HUES64 (cell line): Measurements from ENCODE around the gene SLC6A3.
A peak's percentile ranks its signal among the peaks of the same experiment; 100 is the strongest.

ENCODE experiments used
- H3K27ac ChIP-seq: 2 replicates; pipeline ENCODE4 v1.7.0; 2013; ENCODE audit warnings: low read depth, low read length, inconsistent platforms
- H3K27me3 ChIP-seq: 2 replicates; pipeline ENCODE4 v1.6.1; 2013; ENCODE audit warnings: mild to moderate bottlenecking, low read length; ENCODE audit not compliant: insufficient read depth
- H3K36me3 ChIP-seq: 2 replicates; pipeline ENCODE4 v1.6.1; 2013; ENCODE audit warnings: mild to moderate bottlenecking, low read length; ENCODE audit not compliant: insufficient read depth
- H3K4me1 ChIP-seq: 2 replicates; pipeline ENCODE4 v1.6.1; 2013; ENCODE audit warnings: mild to moderate bottlenecking, low read length, moderate library complexity; ENCODE audit not compliant: insufficient read depth
- H3K4me3 ChIP-seq: 2 replicates; pipeline ENCODE4 v1.5.1; 2013; ENCODE audit warnings: mild to moderate bottlenecking, low read length, moderate library complexity
- H3K9ac ChIP-seq: 2 replicates; pipeline ENCODE4 v1.6.1; 2013; ENCODE audit warnings: mild to moderate bottlenecking, low read depth, low read length
- H3K9me3 ChIP-seq: 2 replicates; pipeline ENCODE4 v1.6.1; 2013; ENCODE audit warnings: low read depth, low read length; ENCODE audit not compliant: insufficient read depth
- WGBS: fragments of 150-250, 120-280 bp; methylation state at CpG from one replicate; pipeline ENCODE4 v1.1.7; 2013; ENCODE audit warnings: missing lambda C conversion rate; 5-methylcytosine and 5-hydroxymethylcytosine counted together

The SLC6A3 gene

GRCh38 chr5:1387059-1387755 is 58.0 kb downstream of the SLC6A3 start:
- Histone ChIP-seq H3K4me1 (no peaks in the 10 kb centered on the region), H3K36me3 (no peaks in the 10 kb centered on the region), H3K9ac (no peak overlapping the region), H3K9me3 (no peaks in the 10 kb centered on the region), H3K27me3 (peaks cover 58% of the 10 kb centered on the region), H3K4me3 (no peak overlapping the region), H3K27ac (no peak overlapping the region)
- WGBS = 79% methylated on average over 11 of the region's 11 CpGs

- peaks cover 61% of the 10 kb centered on the region for H3K27me3 ChIP-seq
- WGBS = 7% methylated on average over 36 of the region's 36 CpGs
- H3K9me3 ChIP-seq = no peaks in the 10 kb centered on the region
- no peaks in the 10 kb centered on the region for H3K4me1 ChIP-seq
- no peak overlapping the region for H3K27ac ChIP-seq
- H3K36me3 ChIP-seq = no peaks in the 10 kb centered on the region
- peak overlapping the region; percentile 62 for H3K4me3 ChIP-seq
- peak overlapping the region; percentile 68 for H3K9ac ChIP-seq
These were observed 58.9 kb downstream of the SLC6A3 start for GRCh38 chr5:1386274-1386717.

- Histone ChIP-seq H3K4me3 (peak overlapping the region; percentile 62), H3K4me1 (no peaks in the 10 kb centered on the region), H3K9ac (peak overlapping the region; percentile 68), H3K36me3 (no peaks in the 10 kb centered on the region), H3K9me3 (no peaks in the 10 kb centered on the region), H3K27ac (no peak overlapping the region), H3K27me3 (peaks cover 68% of the 10 kb centered on the region)
- WGBS = 16% methylated on average over 48 of the region's 48 CpGs
These were observed 59.6 kb downstream of the SLC6A3 start for GRCh38 chr5:1385395-1386273.

- H3K9ac ChIP-seq = no peak overlapping the region
- H3K4me1 ChIP-seq = no peaks in the 10 kb centered on the region
- H3K27me3 ChIP-seq = peaks cover 72% of the 10 kb centered on the region
These were observed 60.7 kb downstream of the SLC6A3 start for GRCh38 chr5:1384521-1384920.

GRCh38 chr5:1383886-1384401 is 61.3 kb downstream of the SLC6A3 start:
- Histone ChIP-seq H3K27ac (no peak overlapping the region), H3K4me3 (no peak overlapping the region), H3K36me3 (no peaks in the 10 kb centered on the region), H3K4me1 (no peaks in the 10 kb centered on the region), H3K27me3 (peaks cover 71% of the 10 kb centered on the region), H3K9me3 (peaks cover 7% of the 10 kb centered on the region), H3K9ac (no peak overlapping the region)
- 86% methylated on average over 8 of the region's 8 CpGs for WGBS

More at GRCh38 chr5:1384521-1384920, 60.7 kb downstream of the SLC6A3 start:
- H3K27ac ChIP-seq = no peak overlapping the region
- peaks cover 7% of the 10 kb centered on the region for H3K9me3 ChIP-seq
- 91% methylated on average over 10 of the region's 10 CpGs for WGBS
- H3K36me3 ChIP-seq = no peaks in the 10 kb centered on the region
- H3K4me3 ChIP-seq = no peak overlapping the region

- no peaks in the 10 kb centered on the region for H3K36me3 ChIP-seq
- peaks cover 7% of the 10 kb centered on the region for H3K9me3 ChIP-seq
- peaks cover 66% of the 10 kb centered on the region for H3K27me3 ChIP-seq
- 89% methylated on average over 17 of the region's 17 CpGs for WGBS
- no peaks in the 10 kb centered on the region for H3K4me1 ChIP-seq
- H3K27ac ChIP-seq = no peak overlapping the region
- H3K4me3 ChIP-seq = no peak overlapping the region
- no peak overlapping the region for H3K9ac ChIP-seq
These were observed 61.9 kb downstream of the SLC6A3 start for GRCh38 chr5:1383344-1383743.

- no peak overlapping the region for H3K27ac ChIP-seq
- H3K9ac ChIP-seq = no peak overlapping the region
- H3K4me1 ChIP-seq = no peaks in the 10 kb centered on the region
- no peak overlapping the region for H3K4me3 ChIP-seq
- H3K36me3 ChIP-seq = no peaks in the 10 kb centered on the region
- peaks cover 7% of the 10 kb centered on the region for H3K9me3 ChIP-seq
- H3K27me3 ChIP-seq = peaks cover 56% of the 10 kb centered on the region
- 92% methylated on average over 18 of the region's 18 CpGs for WGBS
These were observed 63.0 kb downstream of the SLC6A3 start for GRCh38 chr5:1382248-1382700.

GRCh38 chr5:1381370-1382247 is 63.6 kb downstream of the SLC6A3 start:
- H3K4me1 ChIP-seq = no peaks in the 10 kb centered on the region
- H3K27ac ChIP-seq = no peak overlapping the region
- 92% methylated on average over 25 of the region's 25 CpGs for WGBS
- no peak overlapping the region for H3K4me3 ChIP-seq
- peaks cover 49% of the 10 kb centered on the region for H3K27me3 ChIP-seq
- peaks cover 7% of the 10 kb centered on the region for H3K9me3 ChIP-seq
- H3K9ac ChIP-seq = no peak overlapping the region
- H3K36me3 ChIP-seq = no peaks in the 10 kb centered on the region

GRCh38 chr5:1380910-1381309 is 64.3 kb downstream of the SLC6A3 start:
- Histone ChIP-seq H3K4me3 (no peak overlapping the region), H3K4me1 (no peaks in the 10 kb centered on the region), H3K9me3 (peaks cover 7% of the 10 kb centered on the region), H3K9ac (no peak overlapping the region), H3K36me3 (no peaks in the 10 kb centered on the region), H3K27ac (no peak overlapping the region), H3K27me3 (peaks cover 42% of the 10 kb centered on the region)
- 90% methylated on average over 12 of the region's 12 CpGs for WGBS

- peaks cover 35% of the 10 kb centered on the region for H3K27me3 ChIP-seq
- WGBS = 20% methylated on average over 34 of the region's 34 CpGs
- H3K9ac ChIP-seq = no peak overlapping the region
- H3K27ac ChIP-seq = no peak overlapping the region
- peaks cover 7% of the 10 kb centered on the region for H3K9me3 ChIP-seq
- no peaks in the 10 kb centered on the region for H3K36me3 ChIP-seq
- no peaks in the 10 kb centered on the region for H3K4me1 ChIP-seq
- H3K4me3 ChIP-seq = no peak overlapping the region
These were observed 65.0 kb downstream of the SLC6A3 start for GRCh38 chr5:1380011-1380817.
